Upper lobe of left lung (tissue), 4 donors: ENCODE data around the gene VDAC2.

ENCODE experiments used
- POLR2A ChIP-seq, 4 donors: fragments of 450-650 bp; IDR thresholded peaks; one replicate each; pipeline ENCODE4 v1.5.1; 2016 to 2017; ENCODE audit warnings: antibody characterized with exemption in 4 of 4, mild to moderate bottlenecking in 2 of 4
- POLR2AphosphoS5 ChIP-seq, 2 donors: sonication (generic); formaldehyde crosslinking; IDR thresholded peaks; one replicate each; pipeline ENCODE4 v1.5.1; 2017; ENCODE audit warnings: antibody characterized with exemption in 2 of 2
- TF ChIP-seq, protein P1 (sequence below), 6 experiments: fragments of 450-650 bp in 4 of 6; fragments of 200-600 bp in 2 of 6; sonication (generic) in 2 of 6; IDR thresholded peaks; one replicate each; pipeline ENCODE4 v1.5.1; 2016 to 2019; ENCODE audit warnings: antibody characterized with exemption in 6 of 6

DNA sequence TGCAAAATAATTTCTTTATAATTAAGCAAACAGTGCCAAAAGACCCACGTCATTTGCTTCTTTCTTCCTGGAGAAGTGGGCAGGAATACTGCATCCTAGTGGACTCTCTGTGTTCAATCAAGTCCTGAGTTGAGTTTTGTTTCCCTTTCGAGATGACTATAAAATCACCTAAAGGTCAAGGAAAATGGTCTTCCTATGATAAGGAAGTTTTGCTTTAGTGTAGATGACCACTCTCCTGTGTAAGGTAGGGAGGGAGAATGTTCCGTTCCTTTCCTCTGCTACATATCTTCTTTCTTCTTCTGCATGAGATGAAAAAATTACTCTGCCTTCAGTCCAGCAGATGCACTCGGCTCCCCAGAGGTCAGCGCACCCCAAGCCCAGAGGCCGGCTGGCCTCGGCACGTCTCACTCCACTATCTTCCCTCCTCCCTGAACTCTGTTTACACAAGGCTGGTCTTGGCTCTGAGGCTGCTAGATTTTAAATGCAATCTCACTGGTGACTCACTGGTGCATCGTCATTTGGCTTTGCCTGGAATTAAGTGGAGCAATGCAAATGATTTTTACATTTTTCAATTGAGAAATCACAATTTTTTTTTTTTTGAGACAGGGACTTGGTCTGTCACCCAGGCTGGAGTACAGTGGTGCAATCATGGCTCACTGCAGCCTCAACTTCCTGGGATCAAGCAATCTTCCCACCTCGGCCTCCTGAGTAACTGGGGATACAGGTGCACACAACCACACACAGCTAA lies 18.6 kb upstream of the VDAC2 start:
- TF ChIP-seq POLR2A (IDR thresholded peaks at IDR 0.05) (peak in 1 of 4 donors; percentile 21), POLR2AphosphoS5 (IDR thresholded peaks at IDR 0.05) (peak; percentile 70 to 80)
- TF ChIP-seq, protein P1, sequence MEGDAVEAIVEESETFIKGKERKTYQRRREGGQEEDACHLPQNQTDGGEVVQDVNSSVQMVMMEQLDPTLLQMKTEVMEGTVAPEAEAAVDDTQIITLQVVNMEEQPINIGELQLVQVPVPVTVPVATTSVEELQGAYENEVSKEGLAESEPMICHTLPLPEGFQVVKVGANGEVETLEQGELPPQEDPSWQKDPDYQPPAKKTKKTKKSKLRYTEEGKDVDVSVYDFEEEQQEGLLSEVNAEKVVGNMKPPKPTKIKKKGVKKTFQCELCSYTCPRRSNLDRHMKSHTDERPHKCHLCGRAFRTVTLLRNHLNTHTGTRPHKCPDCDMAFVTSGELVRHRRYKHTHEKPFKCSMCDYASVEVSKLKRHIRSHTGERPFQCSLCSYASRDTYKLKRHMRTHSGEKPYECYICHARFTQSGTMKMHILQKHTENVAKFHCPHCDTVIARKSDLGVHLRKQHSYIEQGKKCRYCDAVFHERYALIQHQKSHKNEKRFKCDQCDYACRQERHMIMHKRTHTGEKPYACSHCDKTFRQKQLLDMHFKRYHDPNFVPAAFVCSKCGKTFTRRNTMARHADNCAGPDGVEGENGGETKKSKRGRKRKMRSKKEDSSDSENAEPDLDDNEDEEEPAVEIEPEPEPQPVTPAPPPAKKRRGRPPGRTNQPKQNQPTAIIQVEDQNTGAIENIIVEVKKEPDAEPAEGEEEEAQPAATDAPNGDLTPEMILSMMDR (IDR thresholded peaks at IDR 0.05): no peak
